GM12891 (cell line): ENCODE data around the gene CLNK.

Source experiments
- PAX5 ChIP-seq: IDR thresholded peaks from 2 replicates; pipeline ENCODE4 v1.6.1; 2011; ENCODE audit warnings: low read length, moderate library complexity, mild to moderate bottlenecking; ENCODE audit not compliant: insufficient read depth, severe bottlenecking
- POLR2A ChIP-seq: IDR thresholded peaks from 2 replicates; pipeline ENCODE4 v1.6.1; 2011; ENCODE audit warnings: low read depth, low read length, control low read depth
- POLR2AphosphoS5 ChIP-seq: IDR thresholded peaks from 2 replicates; pipeline ENCODE4 v1.6.1; 2011; ENCODE audit warnings: low read depth, low read length, control low read depth
- POU2F2 ChIP-seq: IDR thresholded peaks from 2 replicates; pipeline ENCODE4 v1.6.1; 2011; ENCODE audit warnings: low read depth, mild to moderate bottlenecking, control low read depth, low read length, moderate library complexity
- SPI1 ChIP-seq: IDR thresholded peaks from 2 replicates; pipeline ENCODE4 v1.6.1; 2011; ENCODE audit warnings: low read depth, low read length, control low read depth
- TAF1 ChIP-seq: IDR thresholded peaks from 2 replicates; pipeline ENCODE4 v1.6.1; 2011; ENCODE audit warnings: low read depth, low read length, control low read depth

DNA sequence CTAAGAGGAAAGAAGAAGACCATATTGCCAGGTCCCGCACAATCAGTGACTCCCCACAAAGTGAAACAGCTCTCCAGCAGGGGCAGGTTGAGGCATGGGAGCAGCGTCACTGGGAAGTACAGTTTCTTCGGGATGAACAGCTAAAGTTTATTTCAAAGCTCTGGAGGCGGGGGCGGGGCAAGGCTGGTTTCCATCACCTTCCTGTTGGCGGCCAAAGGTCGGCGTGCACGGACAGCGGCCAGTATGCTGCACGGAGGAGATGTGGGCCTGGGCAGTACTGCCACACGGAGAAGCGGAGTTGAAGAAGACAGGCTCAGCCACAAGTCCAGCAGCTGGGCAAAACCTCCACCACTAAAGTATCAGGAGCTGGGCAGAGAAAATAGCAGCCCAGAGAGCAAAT lies 226.4 kb downstream of the CLNK start:
- TF ChIP-seq POLR2AphosphoS5 = no peak
- TF ChIP-seq POLR2A = no peak
- no peak for TF ChIP-seq PAX5
- TF ChIP-seq SPI1 = no peak
- TF ChIP-seq TAF1 = no peak
- no peak for TF ChIP-seq POU2F2
